ENCODE data around the gene RPL14.
"Not testable (repeated sequence)": the region's sequence is repeated elsewhere in the genome, so short reads cannot be mapped to it uniquely, and the experiment has no call there.

The RPL14 gene

DNA sequence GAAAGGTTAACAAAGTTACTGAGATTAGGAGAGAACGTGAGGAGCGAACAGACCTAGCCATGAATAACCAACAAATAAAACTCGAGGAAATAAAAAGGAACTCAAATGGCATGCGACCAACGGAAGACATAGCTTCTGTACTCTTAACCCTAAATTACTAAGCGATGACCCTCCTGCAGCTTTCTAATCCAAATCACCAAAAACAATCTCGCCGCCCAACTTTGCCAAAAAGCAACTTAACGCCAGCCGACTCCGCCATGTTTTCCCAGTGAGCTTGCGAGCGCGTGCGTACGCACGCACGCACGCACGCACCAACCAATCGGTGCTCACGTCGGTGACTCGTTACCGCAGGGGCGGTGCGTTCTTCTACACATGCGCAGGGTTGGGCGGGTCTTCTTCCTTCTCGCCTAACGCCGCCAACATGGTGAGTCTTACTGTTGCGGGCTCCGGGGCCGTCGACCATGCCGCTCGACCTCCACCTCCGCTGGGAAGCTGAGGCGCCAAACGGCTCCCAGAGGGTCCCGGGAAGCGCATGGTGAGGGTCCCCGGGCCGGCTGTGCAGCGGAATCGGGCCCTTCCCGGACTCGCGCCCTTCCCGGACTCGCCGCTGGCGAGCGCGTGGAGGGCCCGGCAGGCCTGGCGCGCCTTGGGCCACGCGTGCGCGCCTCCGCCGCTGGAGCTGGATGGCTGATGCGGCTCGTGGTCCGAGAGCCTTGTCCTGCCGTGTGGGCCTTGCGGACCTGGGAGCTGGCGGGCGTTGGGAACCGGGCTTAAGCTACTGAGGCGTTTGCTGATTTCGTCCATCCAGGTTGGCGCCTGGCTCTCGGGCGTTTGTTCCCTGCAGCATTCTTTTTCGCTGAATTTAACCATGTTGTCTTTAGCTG is at the start of gene RPL14:
Gene RPL14, plus strand, starts transcription at position 400 of the 884 bp plus-strand sequence. Its CDS starts 133 bp downstream, at position 533.
- DNase-seq: peak; percentile 94 to 95

DNA sequence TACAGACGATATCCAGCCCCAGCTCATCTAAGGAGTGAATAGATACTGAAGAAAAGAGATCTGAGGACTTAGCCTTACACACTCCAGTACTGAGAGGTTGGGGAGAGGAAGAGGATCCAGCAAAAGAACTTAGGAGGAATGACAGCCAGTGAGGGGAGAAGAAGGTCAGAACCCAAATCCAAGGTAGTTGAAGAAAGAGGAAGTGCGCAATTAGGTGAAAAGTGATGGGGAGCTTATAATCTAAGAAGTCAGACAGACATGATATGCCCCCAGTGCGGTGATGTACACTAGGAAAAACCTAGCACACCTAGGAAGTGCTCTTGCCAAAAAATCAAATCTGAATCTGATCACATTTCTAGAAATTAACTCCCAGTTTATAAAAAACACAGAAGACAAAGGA is 49.5 kb upstream of the RPL14 start:
- no peak for DNase-seq

DNA sequence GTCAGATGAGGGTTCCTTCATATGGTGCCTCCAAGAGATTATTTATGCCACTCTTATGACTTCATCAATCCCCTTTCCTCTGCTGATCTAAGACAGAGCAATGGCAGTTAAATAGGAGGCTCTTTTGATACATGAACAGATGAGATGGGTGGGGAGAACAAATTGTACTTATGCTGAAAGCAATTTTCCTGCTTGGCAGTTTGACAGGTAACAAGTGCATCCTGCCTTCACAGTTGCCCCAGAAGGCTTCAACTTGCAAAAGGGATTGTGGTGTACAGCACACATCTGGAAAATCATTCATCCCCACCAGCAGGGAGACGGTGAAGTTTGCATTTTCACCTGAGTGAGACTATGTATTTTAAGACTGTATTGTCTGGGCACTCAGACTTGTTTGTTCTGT is 42.9 kb upstream of the RPL14 start:
- DNase-seq: no peak

GRCh38 chr3:40417845-40418543 is 39.1 kb upstream of the RPL14 start:
- no peak for DNase-seq

DNA sequence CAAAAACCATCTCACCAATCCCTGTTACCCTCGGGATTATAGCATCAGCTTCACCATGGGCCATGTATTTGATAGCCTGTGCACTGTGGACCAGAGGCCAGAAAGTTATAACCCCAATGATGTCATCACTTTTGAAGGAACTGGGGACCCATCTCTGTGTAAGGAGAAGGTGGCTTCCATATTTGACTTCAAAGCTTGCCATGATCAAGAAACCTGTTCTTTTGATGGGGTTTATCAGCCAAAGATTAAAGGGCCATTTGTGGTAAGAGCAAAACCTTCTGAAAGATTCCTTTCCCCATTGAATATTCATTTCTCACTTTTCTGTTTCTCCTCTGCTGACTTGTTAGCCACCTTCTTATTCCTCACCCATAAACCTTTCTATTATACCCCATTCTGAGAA is 34.3 kb upstream of the RPL14 start:
- DNase-seq: no peak

DNA sequence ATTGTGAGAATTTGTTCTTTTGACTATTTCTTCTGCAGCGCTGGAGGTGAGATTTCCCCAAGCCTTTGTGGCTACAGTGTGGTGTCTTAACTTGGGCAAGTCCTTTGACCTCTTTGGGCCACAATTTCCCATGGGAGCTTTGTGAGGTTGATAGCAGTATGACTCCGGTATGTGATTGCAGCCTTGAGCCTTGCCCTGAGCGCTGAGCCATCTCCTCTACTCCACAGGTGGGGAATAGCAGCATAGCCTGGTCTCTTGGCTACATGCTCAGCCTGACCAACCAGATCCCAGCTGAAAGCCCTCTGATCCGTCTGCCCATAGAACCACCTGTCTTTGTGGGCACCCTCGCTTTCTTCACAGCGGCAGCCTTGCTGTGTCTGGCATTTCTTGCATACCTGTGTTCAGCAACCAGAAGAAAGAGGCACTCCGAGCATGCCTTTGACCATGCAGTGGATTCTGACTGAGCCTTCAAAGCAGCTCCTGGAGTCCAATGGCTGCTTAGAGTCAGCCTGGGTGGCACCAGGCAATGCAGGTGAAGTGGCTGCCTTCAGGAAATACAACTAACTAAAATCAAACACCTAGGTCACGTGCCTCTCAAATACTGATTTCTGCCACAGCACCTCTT is 30.0 kb upstream of the RPL14 start:
- DNase-seq: no peak

DNA sequence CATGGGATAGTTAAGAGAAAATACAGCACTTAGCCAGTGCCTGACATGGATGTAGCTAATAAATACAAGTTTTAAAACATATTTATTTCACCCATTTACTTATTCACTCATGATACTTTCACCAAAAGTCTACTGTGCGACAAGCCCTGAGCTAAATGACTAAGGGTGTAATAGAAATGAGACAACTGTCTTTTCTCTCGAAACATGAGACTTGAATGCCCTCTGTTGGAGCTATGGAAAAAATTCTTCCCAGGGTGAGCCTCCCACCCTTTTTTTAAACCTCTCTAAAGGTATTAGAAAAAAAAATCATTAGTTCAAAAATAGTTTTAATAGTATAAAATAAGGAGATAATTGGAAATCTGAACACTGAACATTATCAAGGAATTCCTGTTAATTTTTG is 24.3 kb upstream of the RPL14 start:
- no peak for DNase-seq

- DNase-seq: no peak
These were observed 19.2 kb upstream of the RPL14 start for GRCh38 chr3:40437889-40438288.

GRCh38 chr3:40445062-40445461 is 12.1 kb upstream of the RPL14 start:
- no peak for DNase-seq

DNA sequence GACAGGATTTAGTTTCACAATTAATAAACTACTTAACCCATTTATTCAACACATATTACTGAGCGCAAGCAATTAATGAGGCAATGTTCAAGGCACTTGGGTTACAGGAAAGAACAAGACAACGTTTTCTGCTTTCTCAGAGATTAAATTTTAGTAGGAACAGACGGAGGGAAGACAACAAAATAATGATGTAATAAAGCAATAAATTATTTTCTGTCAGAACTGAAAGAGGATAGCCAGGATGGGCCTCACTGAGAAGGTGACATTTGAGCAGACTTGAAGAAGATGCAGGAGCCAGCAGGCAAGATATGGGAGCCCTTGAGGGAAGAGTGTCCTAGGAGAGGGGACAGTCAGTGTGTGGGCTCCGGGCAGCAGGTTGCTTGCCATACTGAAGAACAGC is 11.3 kb upstream of the RPL14 start:
- DNase-seq: no peak

DNA sequence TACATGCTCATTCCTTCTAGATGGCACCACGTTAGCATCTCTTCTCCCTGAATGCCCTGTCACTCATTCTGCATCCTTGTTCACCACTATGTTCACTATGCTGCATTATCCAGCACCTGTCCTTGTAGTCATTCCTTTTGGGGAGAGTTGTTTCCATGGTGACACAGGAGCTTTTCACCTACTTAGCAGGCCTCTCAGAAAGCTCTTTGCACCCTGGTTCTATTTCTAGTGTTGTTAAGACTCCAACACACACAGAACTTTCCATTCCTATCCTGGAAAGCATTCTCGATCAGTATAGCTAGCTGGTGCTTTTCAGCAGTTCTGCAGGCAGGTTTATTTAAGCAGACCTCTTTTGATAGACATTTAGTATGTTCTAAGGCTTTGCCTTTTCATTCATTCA is 6.7 kb upstream of the RPL14 start:
- DNase-seq: no peak

- DNase-seq: no peak
These were observed 5.6 kb upstream of the RPL14 start for GRCh38 chr3:40451551-40451950.

DNA sequence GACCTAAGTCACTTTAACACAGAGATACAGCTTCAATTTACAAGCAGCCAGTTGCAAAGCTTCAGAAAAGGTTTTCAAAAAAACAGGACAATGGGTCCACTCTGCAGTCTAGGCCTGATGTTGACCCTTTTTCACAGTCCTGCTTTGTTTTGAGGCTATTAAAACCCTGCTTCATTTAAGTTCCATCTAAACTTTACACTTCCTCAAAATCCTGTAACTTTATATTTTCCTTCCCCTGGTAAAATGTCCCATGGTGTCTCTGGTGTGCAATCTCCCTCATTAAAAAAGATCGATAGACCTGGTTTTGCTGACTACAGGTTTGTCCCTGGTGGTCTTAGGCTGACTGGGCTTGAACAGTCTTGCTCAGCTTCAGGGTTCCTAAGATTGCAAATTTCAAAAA is 5.1 kb upstream of the RPL14 start:
- no peak for DNase-seq

GRCh38 chr3:40452562-40452875 is 4.6 kb upstream of the RPL14 start:
- DNase-seq: no peak

GRCh38 chr3:40452876-40453730 is 4.0 kb upstream of the RPL14 start:
- peak; percentile 92 to 95 for DNase-seq

DNA sequence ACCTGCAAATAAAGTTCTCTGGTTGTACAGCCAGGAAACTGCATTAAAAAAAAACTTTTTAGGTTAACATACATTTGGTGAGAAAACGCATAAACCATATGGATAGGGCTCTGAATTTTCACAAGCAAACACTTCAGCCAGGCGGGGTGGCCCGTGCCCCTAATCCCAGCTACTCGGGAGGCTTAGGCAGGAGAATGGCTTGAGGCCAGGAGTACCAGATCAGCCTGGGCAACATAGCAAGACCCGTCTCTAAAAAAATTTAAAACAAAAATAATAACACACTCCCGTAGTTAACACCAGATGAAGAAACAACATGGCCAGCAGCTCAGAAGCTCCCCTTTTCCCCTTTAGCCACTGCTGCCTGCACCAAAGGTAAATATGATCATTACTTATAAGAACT is 3.2 kb upstream of the RPL14 start:
- no peak for DNase-seq

- DNase-seq: no peak
These were observed 1.8 kb upstream of the RPL14 start for GRCh38 chr3:40455328-40455727.

GRCh38 chr3:40456279-40456939 is 730 bp upstream of the RPL14 start:
- no peak for DNase-seq

DNA sequence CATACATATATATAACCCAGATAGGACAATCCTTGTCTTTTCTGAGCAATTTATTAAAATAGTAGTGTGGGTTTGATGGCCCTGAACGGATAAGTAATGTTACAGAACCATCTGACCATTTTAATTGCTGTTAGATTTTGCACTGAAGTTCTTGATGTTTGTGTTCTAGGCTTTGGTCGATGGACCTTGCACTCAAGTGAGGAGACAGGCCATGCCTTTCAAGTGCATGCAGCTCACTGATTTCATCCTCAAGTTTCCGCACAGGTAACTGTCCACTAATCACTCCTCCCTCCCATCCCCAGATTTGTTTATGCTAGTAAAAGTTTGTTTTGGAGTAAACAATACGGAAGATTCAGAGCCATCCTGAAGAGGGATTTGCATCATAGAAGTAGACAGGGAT is 1.3 kb downstream of the RPL14 start:
- no peak for DNase-seq

- not testable (repeated sequence) for DNase-seq
These were observed 3.3 kb downstream of the RPL14 start for GRCh38 chr3:40460481-40460880.

- no peak for DNase-seq
These were observed 4.0 kb downstream of the RPL14 start for GRCh38 chr3:40461161-40461560.

DNA sequence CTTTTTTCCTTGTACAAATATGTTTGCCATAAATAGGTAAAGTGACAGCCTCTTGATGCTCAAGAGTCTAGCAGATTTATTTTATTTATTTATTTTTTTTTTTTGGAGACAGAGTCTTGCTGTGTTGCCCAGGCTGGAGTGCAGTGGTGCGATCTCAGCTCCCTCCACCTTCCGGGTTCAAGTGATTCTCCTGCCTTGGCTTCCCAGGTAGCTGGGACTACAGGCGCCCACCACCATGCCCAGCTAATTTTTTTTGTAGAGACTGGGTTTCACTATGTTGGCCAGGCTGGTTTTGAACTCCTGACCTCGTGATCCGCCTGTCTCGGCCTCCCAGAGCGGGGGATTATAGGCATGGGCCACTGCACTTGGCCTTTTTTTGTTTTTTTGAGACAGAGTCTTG is 5.7 kb downstream of the RPL14 start:
- not testable (repeated sequence) for DNase-seq

DNA sequence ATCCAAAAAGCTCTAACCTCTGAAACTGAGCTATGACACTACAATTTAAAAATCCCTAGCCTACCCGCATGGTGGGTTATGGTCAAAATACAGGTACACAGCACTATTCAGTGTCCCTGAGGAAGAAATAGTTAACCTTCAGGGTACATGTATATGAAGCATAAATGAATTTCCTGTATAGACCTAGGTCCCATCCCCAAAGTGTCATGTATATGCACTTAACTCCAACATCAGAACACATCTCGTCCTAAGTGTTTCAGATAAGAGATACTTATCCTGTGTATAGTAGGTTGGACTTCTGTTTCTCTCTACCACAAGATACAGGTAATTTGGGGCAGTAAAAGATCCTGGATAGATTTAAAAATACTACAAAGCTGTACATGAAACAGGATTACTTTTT is 6.4 kb downstream of the RPL14 start:
- DNase-seq: no peak

Data from activated CD4-positive, alpha-beta T cell treated with anti-CD3 and anti-CD28 coated beads for 4 hours (primary cell).